ENCODE measurements around the gene PDGFRA. TPM values are rescaled to one million over a fixed set of nuclear protein-coding genes. Genes with fewer than 3 reads are reported as not detected.
A peak's percentile ranks its signal among the peaks of the same experiment; 100 is the strongest.

PDGFRA gene
- 0.41 and 0.88 TPM in 2 replicates for total RNA-seq (2014; rRNA removed; shearing (Covaris generic); ENCODE audit: low replicate concordance)

DNA sequence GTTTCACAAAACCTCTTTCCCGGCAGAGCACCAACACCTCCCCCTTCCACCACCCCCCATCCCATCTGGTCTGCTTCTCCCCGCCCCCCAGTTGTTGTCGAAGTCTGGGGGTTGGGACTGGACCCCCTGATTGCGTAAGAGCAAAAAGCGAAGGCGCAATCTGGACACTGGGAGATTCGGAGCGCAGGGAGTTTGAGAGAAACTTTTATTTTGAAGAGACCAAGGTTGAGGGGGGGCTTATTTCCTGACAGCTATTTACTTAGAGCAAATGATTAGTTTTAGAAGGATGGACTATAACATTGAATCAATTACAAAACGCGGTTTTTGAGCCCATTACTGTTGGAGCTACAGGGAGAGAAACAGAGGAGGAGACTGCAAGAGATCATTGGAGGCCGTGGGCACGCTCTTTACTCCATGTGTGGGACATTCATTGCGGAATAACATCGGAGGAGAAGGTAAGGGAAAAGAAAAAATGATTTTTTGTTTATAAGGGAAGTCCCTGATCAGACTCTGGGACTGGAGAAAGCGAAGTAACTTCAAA is at the start of gene PDGFRA:
TSS of gene PDGFRA (plus strand) at position 333 of the 541 bp plus-strand sequence. CDS start 29,476 bp downstream, outside the sequence.
- no peak for DNase-seq (ENCODE audit: low read depth)
- in situ Hi-C loops (cut with HindIII; ENCODE audit: low pct_unique_long_range_greater_than_20kb, low sequenced_read_pairs), result no loop called here

- no peak for DNase-seq (ENCODE audit: low read depth)
- in situ Hi-C loops (cut with HindIII; ENCODE audit: low pct_unique_long_range_greater_than_20kb, low sequenced_read_pairs), result no loop called here
Measured at GRCh38 chr4:54184581-54184980, 44.5 kb upstream of the PDGFRA start.

GRCh38 chr4:54185044-54185780 is 43.9 kb upstream of the PDGFRA start:
- in situ Hi-C loops (cut with HindIII; ENCODE audit: low pct_unique_long_range_greater_than_20kb, low sequenced_read_pairs), result no loop called here
- DNase-seq (ENCODE audit: low read depth), result no peak

GRCh38 chr4:54185866-54186265 is 43.2 kb upstream of the PDGFRA start:
- in situ Hi-C loops (cut with HindIII; ENCODE audit: low pct_unique_long_range_greater_than_20kb, low sequenced_read_pairs), result no loop called here
- DNase-seq (ENCODE audit: low read depth), result no peak

DNA sequence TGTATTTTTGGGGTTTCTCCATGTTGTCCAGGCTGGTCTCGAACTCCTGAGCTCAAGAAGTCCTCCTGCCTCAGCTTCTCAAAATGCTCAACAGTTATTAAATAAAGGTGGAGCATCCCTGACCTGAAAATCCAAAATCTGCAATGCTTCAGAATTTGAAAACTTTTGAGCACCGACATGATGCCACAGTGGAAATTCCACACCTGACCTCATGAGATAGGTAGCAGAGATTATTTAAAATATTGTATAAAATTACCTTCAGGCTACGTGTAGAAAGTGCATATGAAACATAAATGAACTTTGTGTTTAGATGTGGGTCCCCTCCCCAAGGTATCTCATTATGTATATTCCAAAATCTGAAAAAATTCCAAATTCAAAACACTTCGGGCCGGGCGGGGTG is 42.7 kb upstream of the PDGFRA start:
- in situ Hi-C loops (cut with HindIII; ENCODE audit: low pct_unique_long_range_greater_than_20kb, low sequenced_read_pairs), result no loop called here
- DNase-seq (ENCODE audit: low read depth), result no peak

DNA sequence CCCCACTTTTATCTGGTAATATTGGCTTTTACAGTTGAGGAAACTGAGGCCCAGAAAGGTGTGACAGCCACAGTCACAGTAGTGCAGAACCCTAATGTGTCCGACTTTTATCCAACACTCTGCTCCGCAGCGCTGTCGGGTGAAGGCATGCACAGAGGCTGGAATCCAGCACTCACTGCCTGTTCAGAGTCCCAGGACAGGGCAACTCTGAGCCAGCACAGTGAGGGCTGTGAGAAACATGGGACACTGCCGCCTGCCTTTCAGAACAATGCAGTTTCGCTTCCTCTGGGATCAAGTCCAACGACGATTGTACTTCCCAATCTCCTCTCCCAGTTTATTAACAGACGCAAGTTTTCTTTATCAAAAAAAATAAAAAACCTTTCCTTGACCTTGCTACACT is 41.9 kb upstream of the PDGFRA start:
- in situ Hi-C loops (cut with HindIII; ENCODE audit: low pct_unique_long_range_greater_than_20kb, low sequenced_read_pairs), result no loop called here
- no peak for DNase-seq (ENCODE audit: low read depth)

DNA sequence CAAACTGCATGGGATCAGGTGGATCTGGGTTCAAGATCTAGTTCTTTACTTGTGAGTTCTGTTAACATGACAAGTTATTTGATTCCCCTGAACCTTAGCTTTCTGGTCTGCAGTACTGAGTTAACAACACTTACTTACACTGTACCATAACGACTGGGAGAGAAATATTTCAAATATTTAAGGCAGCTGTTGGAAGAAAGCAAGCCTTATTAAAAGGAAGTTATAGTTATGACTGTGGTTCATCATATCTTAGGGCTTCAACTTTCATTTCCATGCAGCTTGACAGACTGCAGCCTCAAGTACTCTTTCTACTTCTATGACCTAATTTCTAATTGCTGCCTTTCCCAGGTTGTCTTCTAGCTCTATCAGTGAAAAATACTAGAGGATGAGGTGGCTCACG is 40.0 kb upstream of the PDGFRA start:
- in situ Hi-C loops (cut with HindIII; ENCODE audit: low pct_unique_long_range_greater_than_20kb, low sequenced_read_pairs), result no loop called here

DNA sequence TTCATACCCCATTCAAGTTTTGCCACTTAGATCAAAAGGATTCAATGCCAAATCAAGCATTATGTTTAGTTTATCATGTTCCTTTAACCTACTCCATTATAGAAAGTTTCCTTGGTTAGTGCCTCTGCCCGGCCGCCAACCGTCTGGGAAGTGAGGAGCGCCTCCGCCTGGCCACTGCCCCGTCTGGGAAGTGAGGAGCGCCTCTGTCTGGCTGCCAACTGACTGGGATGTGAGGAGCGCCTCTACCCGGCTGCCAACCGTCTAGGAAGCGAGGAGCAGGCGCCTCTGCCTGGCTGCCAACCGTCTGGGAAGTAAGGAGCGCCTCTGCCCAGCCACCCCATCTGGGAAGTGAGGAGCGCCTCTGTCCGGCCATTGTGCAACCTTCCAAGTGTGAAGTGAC is 36.3 kb upstream of the PDGFRA start:
- in situ Hi-C loops (cut with HindIII; ENCODE audit: low pct_unique_long_range_greater_than_20kb, low sequenced_read_pairs), result no loop called here
- no peak for DNase-seq (ENCODE audit: low read depth)

More for the DNA sequence above, 40.0 kb upstream of the PDGFRA start:
- DNase-seq (ENCODE audit: low read depth), result no peak

GRCh38 chr4:54197926-54198325 is 31.2 kb upstream of the PDGFRA start:
- DNase-seq (ENCODE audit: low read depth), result no peak
- in situ Hi-C loops (cut with HindIII; ENCODE audit: low pct_unique_long_range_greater_than_20kb, low sequenced_read_pairs), result no loop called here

GRCh38 chr4:54199919-54200318 is 29.2 kb upstream of the PDGFRA start:
- no peak for DNase-seq (ENCODE audit: low read depth)
- in situ Hi-C loops (cut with HindIII; ENCODE audit: low pct_unique_long_range_greater_than_20kb, low sequenced_read_pairs), result loop anchor here (25.0 kb wide), 1 partner anchor 263 kb away; no protein-coding TSS in a partner anchor

DNA sequence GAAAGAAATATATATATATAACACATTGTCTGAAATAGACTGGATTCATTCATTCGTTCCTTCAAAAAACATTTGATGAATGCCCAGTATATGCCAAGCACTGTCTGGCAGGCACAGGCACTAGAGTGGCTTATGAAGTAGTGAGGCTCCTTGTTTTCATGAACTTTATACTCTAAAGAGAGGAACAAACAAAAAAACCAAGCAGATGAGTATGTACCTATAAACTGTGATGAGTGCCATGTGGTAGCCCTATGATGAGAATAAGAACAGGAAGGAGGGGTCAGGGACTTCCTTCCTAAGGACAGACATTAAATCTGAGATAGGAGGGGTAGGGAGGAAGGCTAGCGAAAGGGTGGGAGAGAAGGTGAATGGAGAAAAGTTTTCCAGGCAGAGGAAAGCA is 19.5 kb upstream of the PDGFRA start:
- in situ Hi-C loops (cut with HindIII; ENCODE audit: low pct_unique_long_range_greater_than_20kb, low sequenced_read_pairs), result loop anchor here (25.0 kb wide), 1 partner anchor 272 kb away; no protein-coding TSS in a partner anchor
- no peak for DNase-seq (ENCODE audit: low read depth)

GRCh38 chr4:54213001-54213400 is 16.1 kb upstream of the PDGFRA start:
- no peak for DNase-seq (ENCODE audit: low read depth)
- in situ Hi-C loops (cut with HindIII; ENCODE audit: low pct_unique_long_range_greater_than_20kb, low sequenced_read_pairs), result loop anchor here (25.0 kb wide), 1 partner anchor 276 kb away; no protein-coding TSS in a partner anchor

DNA sequence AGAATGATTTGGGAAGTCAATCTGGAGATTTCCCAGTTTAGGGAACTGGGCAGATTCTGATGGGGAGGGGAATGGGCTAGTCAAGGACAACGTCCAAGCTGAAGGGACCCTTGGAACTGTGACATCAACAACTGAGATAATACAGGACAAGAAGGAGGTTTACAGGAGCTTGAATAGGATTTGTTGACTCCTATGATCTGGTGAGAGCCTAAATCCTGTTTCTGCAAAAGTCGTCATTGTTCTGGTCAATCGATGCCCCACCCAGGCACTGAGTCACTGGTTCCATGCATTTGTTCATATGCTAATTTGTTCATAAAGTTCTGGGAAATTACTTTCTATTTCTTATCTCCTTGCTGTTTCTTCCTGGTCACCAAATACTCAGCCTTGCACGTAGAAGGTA is 15.3 kb upstream of the PDGFRA start:
- DNase-seq (ENCODE audit: low read depth), result no peak
- in situ Hi-C loops (cut with HindIII; ENCODE audit: low pct_unique_long_range_greater_than_20kb, low sequenced_read_pairs), result loop anchor here (25.0 kb wide), 1 partner anchor 276 kb away; no protein-coding TSS in a partner anchor

- no peak for DNase-seq (ENCODE audit: low read depth)
Measured at GRCh38 chr4:54215379-54216077, 13.6 kb upstream of the PDGFRA start.

GRCh38 chr4:54217642-54218495 is 11.2 kb upstream of the PDGFRA start:
- in situ Hi-C loops (cut with HindIII; ENCODE audit: low pct_unique_long_range_greater_than_20kb, low sequenced_read_pairs), result loop anchor here (25.0 kb wide), 1 partner anchor 281 kb away; no protein-coding TSS in a partner anchor
- DNase-seq (ENCODE audit: low read depth), result peak; percentile 83

More at GRCh38 chr4:54215379-54216077, 13.6 kb upstream of the PDGFRA start:
- in situ Hi-C loops (cut with HindIII; ENCODE audit: low pct_unique_long_range_greater_than_20kb, low sequenced_read_pairs), result loop anchor here (25.0 kb wide), 1 partner anchor 278 kb away; no protein-coding TSS in a partner anchor

GRCh38 chr4:54218736-54219135 is 10.4 kb upstream of the PDGFRA start:
- in situ Hi-C loops (cut with HindIII; ENCODE audit: low pct_unique_long_range_greater_than_20kb, low sequenced_read_pairs), result loop anchor here (25.0 kb wide), 1 partner anchor 281 kb away; no protein-coding TSS in a partner anchor
- DNase-seq (ENCODE audit: low read depth), result no peak

GRCh38 chr4:54224996-54225597 is 4.0 kb upstream of the PDGFRA start:
- no peak for DNase-seq (ENCODE audit: low read depth)
- in situ Hi-C loops (cut with HindIII; ENCODE audit: low pct_unique_long_range_greater_than_20kb, low sequenced_read_pairs), result loop anchor here (25.0 kb wide), 1 partner anchor 288 kb away; no protein-coding TSS in a partner anchor
